ENCODE data around the gene TOE1.
A peak's percentile ranks its signal among the peaks of the same experiment; 100 is the strongest.

Gene TOE1

DNA sequence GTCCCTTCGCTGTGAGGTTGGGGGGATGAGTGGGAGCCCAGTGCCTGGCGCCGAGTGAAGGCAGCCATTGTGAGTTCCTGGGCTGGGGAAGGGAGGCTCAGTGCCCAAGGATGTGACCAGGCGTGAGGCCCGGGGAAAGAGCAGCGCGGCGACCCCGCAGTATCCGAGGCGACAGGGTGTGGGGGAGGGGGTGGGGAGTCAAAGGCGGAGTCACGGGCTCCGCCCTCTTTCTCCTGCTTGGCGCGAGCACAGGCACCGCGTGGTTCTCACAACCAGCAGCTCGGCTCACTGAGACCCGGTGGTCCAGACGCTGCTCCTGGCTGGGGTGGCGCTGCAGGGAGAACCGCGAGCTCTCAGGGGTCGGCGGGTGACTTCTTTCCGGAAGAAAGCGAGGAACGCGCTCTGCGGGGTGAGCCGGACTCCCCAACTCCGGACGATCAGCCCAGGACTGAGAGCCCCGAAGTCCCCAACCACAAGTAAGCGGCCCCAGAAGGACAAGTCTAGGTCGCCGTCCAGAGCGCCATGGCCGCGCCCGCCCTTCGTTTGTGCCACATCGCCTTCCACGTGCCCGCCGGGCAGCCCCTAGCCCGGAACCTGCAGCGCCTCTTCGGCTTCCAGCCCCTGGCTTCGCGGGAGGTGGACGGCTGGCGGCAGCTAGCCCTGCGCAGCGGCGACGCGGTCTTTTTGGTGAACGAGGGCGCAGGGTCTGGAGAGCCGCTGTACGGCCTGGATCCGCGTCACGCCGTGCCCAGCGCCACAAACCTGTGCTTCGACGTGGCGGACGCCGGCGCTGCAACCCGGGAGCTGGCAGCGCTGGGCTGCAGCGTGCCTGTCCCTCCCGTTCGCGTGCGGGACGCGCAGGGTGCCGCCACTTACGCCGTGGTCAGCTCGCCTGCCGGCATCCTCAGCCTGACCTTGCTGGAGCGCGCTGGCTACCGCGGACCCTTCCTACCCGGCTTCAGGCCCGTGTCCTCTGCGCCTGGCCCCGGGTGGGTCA is 13.0 kb upstream of the TOE1 start, which contains the start of gene HPDL:
TSS of gene HPDL (plus strand) at position 269 of the 997 bp plus-strand sequence. CDS start at position 523, 254 bp downstream.
- DNase-seq: peak; percentile 80

DNA sequence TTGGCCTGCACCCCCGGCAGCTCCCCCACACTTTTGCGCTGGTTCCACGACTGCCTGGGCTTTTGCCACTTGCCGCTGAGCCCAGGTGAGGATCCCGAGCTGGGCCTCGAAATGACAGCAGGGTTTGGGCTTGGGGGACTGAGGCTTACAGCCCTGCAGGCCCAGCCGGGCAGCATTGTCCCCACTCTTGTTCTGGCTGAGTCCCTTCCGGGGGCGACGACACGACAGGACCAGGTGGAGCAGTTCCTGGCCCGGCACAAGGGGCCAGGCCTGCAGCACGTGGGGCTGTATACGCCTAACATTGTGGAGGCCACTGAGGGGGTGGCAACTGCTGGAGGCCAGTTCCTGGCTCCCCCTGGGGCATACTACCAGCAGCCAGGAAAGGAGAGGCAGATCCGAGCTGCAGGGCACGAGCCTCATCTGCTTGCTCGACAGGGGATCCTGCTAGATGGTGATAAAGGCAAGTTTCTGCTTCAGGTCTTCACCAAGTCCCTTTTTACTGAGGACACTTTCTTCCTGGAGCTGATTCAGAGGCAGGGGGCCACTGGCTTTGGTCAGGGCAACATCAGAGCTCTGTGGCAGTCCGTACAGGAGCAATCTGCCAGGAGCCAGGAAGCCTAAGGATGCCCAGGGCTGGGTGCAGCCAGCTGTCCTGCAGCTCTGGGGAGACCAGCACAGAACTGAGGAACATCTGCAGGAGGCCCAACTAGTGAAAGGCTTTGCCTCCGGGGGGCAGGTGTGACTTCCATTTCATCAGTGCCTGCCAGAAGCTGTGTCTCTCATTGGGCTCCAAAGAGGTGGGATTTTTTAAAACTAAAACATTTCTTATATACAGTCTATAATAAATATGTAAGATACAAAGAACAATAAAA is 12.1 kb upstream of the TOE1 start:
- peak; percentile 54 for DNase-seq

DNA sequence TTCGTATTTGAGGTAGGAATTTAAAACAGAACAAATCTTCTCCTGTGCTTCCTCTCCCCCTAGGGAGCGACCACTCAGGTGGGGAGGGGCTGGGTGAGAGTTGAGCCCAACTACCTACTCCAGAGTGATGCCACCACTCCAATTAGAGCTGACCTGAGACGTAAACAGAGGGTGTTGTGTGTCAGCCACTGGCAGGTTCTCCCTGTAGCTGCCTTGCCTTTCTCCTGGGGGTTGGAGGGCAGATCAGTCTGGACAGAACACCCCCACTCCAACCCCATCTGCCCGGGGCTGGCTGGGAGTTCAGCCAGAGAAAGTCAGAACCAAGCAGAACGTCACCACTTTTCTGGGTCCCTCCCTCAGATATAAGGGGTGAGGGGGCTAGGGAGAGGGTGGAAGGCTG is 11.3 kb upstream of the TOE1 start:
- DNase-seq: no peak

DNA sequence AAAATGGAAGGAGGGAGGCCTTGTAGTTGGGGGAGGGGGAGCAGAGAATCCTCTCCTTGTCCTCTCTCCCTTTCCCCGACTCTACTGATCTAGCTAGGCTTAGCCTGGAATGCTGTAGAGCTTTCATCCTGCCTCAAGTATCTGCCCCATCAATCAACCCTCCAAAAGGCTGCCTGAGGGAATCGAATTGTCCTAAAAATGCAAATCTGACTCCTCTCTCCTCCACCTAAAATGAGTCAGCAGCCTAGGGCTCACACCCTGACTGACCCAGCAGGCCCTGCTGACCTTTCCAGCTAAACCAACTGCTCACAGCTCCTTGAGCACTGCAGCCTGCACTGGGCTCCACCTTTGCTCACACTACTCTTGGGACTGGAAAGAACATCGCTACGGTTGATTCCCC is 10.5 kb upstream of the TOE1 start:
- peak; percentile 13 for DNase-seq

DNA sequence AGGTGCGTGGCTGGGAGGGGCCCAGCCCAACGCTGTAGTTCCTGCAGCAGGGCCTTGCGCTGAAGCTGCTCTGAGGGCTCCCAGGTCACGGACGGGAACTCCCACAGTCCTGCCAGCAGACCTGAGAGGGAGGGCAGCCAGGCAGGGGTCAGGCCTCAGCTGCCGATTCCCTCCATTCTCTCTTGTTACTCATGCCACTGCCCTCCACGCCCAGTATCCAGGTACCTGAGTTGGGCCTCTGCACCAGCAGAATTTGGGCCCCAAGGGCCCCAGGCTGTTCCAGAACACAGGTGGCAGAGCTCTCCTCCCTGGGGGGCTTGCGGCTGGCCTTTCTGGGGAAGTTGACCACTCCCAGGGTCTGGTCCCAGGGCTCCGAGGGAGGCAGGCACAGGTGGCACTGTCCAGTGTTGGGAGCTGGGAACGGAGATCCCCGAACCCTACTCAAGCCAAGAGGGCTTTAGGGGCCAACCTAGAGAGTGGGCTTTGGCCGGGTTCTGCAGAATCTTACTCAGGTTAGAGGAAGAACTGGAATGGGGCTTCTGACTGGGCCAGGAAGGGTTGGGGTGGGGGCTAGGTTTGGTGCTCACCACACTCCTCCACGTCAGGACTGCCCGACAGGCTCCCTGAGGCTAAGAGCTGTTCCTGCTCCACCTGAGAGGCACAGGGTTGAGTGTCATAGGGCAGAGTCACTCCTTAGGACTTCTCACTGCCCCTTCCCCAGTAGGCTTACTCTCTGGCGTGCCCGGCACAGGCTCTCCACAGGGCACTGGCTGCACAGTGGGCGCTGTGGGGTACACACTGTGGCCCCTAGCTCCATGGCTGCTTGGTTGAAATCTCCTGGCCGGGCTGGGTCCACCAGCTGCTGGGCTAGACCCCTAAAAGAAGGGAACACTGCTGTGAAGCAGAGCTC is 8.3 kb upstream of the TOE1 start:
- no peak for DNase-seq

DNA sequence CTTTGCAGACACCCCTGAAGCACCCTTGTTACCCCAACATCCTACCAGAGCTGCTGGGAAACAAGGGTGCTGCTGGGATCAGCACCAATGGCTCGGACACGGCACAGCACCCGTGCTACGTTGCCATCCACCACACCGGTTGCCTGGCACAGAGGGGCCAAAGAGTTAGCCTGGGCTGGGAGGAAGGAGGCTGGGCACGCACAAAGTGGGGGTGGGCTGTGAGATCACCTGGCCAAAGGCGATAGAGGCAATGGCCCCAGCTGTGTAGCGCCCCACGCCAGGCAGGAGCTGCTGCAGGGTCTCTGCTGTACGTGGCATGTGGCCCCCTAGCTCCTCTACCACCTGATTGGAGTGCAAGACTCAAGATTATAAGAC is 7.6 kb upstream of the TOE1 start:
- DNase-seq: no peak

DNA sequence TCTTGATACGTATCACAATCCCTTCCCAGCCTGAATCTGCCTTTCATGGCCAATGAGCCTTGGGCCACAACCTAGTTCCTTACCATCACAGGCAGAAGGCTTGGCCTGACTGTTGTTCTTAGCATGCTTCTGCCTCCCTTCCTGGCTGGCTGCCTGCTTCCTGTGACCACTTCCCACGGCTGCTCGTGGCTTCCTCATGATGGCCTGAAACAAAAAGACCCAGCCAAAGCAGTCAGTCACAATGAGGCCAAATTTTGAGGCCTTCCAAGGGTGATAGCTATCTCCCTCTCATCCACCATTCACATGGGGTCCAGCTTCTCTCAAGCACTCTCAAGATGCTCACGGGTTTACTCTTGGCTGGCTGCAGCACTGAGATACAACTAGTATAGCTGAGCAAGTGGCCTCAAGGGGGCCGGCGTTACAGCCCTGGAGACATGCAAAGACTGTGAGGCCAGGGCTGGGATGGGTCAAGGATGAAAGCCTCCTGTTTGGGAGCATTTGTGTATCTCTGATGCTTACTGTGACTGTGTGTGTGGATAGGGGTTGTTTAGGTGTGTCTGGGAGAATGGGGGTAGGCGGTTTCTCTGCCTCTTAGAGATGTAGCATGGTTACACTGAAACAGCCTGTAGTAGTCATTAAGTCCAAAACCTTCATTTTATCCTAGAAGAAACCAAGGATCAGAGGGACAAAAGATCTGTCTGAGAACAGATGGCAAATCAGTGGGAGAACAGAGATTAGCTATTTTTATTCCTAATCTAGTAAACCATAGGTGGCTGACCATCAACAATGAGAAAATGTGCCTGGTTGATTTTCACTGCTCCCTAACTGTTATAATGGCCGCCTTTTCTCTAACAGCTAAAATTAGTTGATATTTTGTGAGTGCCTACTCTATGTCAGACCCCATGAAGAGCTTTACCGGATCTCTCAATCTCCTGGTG is 5.4 kb upstream of the TOE1 start:
- no peak for DNase-seq

DNA sequence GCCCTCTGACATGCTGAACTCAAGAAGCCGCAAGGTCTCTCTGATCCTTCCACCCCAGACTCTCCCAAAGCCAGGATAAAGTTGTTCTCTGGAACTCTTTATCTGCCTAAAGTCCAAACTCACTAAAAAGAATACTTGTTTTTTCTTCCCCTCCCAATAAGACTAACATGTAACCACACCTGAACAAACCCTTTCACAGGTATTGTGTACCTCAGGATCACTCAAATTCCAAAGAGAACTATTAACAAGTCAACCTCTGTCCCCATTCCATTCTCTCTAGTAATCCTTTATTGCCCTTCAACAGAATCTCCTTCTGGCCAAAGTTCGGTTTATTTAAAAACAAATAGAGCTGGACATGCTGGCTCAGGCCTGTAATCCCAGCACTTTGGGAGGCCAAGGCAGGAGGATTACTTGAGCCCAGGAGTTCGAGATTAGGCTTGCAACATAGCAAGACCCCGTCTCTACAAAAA is 4.1 kb upstream of the TOE1 start:
- no peak for DNase-seq

DNA sequence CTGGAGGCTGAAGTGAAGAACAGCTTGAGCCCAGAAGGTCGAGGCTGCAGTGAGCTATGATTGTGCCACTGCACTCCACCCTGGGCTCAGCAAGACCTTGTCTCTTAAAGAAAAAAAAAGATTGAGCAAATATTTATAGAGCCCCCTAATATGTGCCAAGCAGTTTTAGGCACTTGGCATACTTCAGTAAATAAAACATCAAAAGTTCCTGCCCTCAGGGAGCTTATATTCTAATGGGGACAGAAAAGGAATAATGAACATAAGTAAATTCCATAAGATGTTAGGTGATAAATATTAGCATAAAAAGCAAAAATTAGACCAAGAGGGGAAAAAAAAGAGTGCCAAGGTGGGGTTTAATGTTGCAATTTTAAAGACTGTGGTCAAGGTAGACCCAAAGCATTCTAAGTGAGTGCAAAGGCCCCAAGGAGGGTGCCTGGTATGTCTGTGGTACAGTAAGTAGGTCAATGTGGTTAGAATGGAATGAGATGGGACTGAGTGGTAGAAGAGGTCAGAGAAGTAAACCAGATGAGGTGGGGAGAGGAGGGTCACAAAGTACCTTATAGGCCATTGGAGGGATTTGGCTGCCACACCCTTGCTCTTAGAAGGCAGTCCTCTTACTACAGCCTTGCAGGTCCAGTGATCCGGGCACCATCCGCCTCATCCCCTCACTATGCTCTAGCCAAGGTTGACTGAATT is 2.2 kb upstream of the TOE1 start:
- DNase-seq: no peak

DNA sequence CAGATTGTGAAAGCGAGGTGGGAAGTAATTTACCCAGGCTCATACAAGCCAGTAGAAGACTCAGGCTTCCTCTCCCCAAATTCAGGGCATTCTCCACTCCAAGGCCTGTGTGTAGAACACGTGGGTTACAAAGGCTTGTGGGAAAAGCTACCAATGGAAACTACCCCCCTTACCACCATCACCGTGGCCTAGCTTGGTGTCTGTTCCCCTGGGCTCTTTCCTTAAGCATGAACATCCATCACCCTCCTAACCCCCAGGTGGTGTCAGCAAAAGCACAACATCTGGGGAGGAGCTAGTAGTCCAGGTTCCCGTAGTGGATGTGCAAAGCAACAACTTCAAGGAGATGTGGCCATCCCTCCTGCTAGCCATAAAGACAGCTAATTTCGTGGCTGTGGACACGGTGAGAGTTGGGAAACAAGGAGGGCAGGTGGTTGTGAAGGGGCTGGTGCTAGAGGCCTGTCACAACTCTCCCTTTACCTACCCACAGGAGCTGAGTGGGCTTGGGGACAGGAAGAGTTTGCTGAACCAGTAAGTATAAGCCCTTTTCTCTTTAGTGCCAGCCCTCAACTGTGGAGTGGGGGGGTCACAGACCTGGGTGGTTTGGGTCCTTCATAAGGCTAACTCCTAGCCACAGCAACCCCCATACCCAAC is 971 bp downstream of the TOE1 start:
- peak; percentile 40 for DNase-seq

DNA sequence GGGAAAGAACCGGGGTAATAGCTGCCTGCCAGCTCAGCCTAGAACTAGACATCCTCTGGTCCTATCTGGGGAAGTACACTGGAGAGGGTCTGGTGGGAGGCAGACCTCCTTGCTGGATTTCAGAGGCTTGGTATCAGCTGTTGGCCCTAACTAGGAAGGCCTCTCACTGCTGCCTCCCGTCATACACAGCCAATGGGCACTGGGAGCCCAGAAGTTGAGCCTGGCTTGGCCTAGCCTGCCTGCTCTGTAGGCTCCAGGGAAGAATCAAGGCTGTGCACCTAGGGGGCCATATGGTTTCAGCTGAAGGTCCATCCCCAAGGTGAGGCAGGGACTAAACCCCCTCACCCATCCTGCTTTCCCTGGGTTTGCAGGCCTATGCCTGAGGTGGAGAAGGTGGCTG is 4.5 kb downstream of the TOE1 start:
- DNase-seq: no peak

DNA sequence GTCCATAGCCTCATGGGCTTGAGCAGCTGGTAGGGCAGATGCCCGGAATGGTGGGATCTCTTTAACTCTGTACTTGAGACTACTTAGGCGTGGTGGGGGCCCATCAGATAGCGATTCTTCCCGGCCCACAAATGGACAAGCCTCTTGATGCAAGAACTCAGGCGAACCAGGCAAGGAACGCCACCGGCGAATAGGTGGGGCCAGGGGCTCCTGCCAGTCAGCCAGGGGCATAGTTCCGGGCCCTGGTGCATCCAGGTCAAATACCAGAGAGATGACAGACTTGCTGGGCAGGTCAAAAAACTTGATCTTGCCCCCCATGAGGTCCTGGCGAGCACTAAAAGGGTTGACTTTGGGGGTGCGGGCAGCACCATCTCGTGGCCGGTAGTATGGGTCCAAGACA is 5.0 kb downstream of the TOE1 start:
- DNase-seq: no peak

DNA sequence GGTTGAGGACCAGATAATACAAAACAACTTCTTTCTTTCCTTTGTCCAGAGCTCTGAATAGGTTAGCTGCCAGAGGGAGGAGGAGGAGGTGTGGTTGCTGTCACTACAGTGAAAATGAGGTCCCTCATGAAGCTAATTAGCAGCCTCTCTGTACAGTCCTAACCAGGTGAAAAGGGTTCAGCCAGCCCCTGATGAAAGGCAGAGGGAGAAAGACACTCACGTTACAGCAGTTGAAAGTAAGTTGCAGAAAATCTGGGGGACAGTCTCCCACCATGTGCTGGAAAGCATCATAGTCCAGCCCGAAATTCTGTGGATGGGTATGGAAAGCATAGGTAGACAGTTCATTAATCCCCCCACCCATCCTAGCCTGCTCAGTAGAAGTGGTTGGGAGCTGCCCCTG is 6.5 kb downstream of the TOE1 start:
- no peak for DNase-seq

DNA sequence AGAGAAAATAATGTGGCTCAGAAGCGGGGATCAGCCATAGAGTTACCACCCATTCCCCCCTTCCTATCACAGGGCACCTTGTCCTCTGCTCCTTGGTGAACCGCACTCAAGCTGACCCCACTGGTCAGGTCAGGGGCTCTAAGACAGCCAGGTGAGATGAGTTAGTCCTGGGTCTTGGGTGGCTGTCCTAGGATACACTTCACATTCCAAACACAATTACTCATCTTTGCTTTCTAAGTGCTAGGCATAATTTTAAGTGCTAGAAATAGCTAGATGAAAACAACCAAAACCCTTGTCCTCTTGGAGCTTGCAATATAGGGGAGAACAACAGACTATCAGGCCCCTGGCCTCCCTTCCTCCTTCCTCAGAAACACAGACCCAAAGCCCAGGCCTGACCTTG is 8.1 kb downstream of the TOE1 start:
- peak; percentile 42 for DNase-seq

DNA sequence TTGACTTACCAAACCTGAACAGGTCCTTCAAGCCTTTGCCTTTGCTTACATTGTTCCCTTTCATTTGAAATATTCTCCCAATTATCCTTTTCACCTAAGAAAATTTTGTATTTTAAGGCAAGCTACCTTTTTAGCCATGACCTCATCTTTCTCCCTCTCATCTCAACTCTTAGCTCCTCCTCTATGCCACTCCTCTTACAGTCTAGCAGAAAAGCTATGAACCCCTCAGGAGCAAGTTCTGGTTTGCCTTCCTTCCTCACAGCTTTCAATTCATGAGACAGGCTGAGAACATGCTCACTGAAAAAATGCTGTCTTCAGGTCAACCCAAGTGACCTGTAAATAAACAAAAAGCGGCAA is 8.6 kb downstream of the TOE1 start:
- DNase-seq: no peak

DNA sequence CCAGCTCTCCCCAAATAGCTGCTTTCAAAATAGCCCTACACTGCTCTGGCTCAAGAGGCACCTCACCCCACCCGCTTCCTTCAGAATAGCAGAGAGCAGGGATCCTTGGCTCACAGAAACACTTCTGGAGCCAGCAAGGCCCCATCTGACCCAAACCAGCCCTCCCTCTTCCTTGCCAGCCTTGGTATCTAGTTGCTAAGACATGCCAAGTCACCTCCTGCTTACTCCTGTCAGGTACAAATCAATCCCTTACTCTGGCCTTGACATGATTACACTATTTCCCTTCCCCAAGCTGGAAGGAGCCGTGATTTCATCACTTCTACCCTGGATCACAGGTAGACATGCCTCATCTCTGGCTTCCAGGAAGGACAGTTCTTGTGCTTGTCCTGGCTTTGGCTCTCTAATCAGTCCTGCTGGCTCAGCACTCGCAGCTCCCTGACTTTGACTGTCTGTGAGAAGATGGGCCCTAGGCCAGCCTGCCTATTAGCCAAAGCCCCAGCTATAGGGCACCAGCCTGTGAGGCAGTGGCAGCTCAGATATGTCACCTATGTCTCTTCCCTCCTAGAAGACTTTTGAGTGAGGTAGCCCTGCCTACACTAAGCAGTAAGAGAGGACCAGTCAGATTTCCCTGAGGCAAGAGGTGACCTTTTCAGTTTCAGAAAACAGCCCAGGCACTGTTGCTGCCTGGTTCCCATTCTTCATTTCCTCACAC is 9.2 kb downstream of the TOE1 start:
- DNase-seq: no peak

DNA sequence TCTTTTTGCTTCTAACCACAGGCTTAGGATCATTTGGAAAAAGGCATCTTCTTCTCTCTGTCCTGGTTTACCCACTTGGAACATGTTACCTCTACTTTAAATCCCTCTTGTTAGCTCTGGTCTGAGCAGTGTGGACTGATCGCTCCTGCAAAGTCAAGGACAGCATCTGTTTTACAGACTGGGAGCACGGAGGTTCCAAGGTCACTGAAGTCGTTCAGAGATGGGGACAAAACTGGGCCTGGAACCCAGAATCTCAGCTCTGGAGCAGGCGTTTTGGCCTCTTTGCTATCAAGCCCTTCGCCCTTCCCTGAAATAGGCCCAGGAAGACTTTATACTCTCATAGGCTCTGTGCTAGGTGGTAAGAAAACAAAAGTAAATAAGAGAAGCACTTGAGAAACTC is 11.5 kb downstream of the TOE1 start:
- no peak for DNase-seq

DNA sequence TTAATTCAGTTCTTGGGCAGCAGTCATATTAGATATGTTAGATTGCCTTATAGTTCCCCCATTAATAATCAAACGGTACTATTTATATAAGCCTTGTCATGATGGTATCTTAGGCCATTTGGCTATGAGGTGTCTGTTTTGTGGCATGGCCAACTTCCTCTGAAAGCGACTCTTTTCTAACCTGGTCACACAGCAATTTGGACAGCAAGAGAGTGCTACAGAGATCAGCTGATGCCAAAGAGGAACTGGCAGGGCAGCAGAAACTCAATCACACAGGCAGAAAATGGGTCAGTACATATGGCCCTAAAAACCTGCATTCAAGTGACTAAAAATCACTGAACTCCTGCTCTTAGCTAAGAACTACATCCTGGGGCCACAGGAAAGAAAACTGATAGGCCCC is 13.7 kb downstream of the TOE1 start:
- no peak for DNase-seq

DNA sequence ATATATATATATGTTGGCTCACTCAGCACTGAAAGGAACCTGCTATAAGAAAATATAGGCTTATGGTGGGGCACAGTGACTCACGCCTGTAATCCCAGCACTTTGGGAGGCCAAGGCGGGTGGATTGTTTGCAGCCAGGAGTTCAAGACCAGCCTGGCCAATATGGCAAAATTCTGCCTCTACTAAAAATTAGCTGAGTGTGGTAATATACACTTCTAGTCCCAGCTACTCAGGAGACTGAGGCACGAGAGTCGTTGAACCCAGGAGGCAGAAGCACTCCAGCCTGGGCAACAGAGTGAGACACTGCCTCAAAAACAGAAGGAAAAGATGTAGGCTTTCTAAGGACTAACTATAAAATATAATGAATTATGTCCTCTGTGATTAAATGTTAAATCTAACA is 14.9 kb downstream of the TOE1 start:
- DNase-seq: no peak

DNA sequence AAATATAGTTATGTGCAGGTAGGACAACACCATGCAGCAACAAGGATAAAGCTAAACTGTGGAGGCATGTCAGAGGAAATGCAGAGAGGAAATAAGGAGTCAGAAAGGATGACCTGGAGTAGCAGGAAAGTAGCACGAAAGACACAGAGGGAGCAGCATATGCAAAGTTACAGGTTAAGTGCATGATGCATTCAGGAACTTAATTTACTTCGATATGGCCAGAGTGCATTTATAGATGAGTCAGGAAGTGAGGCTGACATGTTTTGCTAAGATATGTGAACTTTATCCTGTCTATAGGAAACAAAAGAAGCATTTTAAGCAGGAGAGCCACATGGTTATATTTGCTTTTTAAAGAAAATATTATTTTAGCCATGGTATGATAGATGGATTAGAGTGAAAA is 15.7 kb downstream of the TOE1 start:
- DNase-seq: peak; percentile 39
